ENCODE measurements around the gene RAB33B. TPM values are rescaled to one million over a fixed set of nuclear protein-coding genes. Genes with fewer than 3 reads are reported as not detected.

The RAB33B gene
- total RNA-seq, 4 donors from 2014 or later = 12.1 to 14.4 (median 14.1) TPM

DNA sequence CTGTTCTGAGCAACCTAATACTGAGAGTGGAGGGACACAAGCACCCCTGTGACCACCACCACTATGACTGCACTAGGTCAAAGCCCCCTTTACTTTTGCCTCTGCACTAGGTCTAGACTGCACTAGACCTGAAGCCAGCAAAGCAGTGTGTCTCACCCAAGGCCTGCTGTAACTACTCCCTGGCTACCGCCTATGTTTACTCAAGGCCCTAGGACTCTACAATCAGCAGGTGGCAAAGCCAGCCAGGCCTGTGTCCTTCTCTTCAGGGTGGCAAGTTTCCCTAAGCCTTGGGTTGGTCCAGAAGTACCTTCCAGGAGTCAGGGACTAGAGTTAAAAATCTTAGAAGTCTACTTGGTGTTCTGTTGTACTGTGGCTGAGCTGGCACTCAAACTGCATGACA lies 15.9 kb downstream of the RAB33B start:
- TF ChIP-seq, protein P1, sequence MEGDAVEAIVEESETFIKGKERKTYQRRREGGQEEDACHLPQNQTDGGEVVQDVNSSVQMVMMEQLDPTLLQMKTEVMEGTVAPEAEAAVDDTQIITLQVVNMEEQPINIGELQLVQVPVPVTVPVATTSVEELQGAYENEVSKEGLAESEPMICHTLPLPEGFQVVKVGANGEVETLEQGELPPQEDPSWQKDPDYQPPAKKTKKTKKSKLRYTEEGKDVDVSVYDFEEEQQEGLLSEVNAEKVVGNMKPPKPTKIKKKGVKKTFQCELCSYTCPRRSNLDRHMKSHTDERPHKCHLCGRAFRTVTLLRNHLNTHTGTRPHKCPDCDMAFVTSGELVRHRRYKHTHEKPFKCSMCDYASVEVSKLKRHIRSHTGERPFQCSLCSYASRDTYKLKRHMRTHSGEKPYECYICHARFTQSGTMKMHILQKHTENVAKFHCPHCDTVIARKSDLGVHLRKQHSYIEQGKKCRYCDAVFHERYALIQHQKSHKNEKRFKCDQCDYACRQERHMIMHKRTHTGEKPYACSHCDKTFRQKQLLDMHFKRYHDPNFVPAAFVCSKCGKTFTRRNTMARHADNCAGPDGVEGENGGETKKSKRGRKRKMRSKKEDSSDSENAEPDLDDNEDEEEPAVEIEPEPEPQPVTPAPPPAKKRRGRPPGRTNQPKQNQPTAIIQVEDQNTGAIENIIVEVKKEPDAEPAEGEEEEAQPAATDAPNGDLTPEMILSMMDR (IDR thresholded peaks at IDR 0.05; ENCODE audit: low read depth) = no peak

DNA sequence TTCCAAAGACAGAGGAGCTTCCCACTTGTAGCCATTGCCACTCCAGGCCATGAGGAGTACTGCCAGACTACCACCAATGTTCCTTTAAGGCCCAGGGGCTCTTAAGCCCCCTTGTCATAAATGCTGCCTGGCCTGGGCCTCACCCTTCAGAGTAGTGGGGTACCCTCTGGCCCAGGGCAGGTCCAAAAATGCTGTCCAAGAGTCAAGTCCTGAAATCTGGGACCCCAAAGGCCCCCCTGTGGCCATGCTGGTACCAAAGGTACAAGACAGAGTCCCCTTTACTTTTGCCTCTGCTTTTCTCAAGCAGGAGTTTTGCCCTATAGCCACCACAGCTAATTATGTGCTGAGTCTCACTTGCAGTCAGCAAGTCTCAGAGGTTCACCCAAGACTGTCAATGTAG lies 16.4 kb downstream of the RAB33B start:
- TF ChIP-seq, protein P1 (IDR thresholded peaks at IDR 0.05; ENCODE audit: low read depth) = no peak

DNA sequence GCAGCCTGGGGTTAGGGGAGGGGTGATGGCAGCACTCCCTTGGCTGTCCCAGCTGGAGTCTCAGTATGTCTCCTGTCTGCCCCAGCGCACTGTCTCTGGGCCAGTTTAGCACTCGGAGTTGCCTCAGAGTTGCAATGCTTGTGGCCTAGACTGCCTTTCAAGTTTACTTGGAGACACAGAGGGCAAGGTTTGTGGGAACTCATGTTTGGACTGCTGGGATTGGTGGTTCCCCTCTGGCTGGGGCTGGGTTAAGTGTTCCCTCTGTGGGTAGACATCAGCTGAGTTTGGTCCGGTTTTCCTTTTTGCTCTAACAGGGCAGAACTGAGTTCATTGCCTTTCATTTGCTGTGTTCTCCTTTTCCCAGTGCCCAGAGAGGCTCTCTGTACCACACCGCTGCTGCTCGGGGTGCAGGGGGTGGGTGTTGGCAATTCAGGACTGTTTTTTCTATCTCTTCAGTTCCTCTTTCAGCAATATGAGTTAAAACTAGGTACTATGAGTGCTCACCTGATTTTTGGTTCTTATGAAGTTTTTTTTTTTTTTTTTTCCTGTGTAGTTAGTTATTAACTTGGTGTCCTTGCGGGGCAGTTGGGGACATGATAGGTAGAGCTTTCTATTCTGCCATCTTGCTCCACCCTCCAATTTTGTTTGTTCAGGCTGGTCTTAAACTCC lies 17.2 kb downstream of the RAB33B start:
- TF ChIP-seq, protein P1 (IDR thresholded peaks at IDR 0.05; ENCODE audit: low read depth) = no peak

DNA sequence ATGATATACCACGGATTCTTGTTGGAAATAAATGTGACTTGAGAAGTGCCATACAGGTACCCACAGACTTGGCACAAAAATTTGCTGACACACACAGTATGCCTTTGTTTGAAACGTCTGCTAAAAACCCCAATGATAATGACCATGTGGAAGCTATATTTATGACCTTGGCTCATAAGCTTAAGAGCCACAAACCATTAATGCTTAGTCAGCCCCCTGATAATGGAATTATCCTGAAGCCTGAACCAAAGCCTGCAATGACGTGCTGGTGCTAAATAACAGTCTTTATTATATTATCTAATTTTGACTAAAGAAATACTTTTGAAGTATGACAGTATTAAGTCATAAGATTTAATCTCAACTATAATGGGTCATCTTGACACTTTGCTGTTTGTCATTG lies 18.9 kb downstream of the RAB33B start:
- TF ChIP-seq, protein P1 (IDR thresholded peaks at IDR 0.05; ENCODE audit: low read depth) = no peak

DNA sequence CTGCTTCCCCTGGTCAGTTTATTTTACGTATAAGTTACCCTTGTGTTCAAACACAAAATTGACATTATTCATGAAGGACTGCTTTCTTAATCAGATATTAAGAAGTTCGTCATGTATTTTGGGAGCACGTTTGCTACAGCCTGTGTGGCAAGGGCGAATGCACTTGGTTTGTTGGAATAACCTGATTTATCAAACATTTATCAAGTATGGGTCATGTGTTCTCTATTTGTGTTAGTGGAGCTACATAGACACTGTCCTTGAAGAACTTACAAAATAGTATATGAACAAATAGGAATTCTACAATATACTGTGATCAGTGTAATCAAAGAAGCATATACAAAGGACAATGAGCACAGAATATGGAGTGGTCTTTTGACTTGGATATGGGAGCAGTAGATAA lies 22.4 kb downstream of the RAB33B start:
- TF ChIP-seq, protein P1 (IDR thresholded peaks at IDR 0.05; ENCODE audit: low read depth) = no peak

DNA sequence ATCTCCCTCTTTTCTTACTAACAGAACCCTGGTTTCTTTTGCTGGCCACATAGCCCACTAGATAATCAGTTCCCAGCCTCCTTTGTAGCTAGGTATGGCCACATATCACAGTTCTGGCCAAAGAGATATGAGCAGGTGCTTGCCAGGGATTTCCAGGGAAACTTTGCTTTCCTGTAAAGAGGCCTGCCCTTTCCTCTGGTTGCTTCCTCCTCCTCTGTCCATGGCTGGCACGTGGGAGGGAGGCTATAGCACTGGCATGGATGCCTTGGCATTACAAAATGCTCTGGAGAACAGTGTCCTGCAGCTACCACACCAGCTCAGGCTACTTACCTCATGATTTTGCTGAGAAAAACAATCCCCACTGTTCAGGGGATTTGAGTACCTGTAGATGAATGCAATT lies 27.5 kb downstream of the RAB33B start:
- TF ChIP-seq, protein P1 (IDR thresholded peaks at IDR 0.05; ENCODE audit: low read depth) = no peak

DNA sequence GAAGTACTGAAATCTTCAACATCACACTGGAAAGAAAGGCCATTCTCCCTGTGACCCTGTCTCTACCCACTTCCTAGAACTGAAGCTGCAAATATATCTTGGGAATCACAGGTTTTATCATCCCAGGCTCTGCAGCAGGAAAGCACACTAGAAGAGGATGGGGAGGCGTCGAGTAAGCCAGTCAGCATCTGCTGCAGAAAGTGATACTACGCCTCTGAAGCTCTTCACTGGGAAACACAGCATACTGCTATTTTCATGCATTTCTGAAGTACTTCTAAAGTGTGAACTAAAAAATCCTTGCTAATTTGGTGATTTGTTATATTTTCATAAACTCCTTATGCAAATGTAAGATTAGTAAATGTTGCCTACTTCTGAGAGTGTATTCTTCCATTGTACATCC lies 29.1 kb downstream of the RAB33B start:
- TF ChIP-seq, protein P1 (IDR thresholded peaks at IDR 0.05; ENCODE audit: low read depth) = no peak

Measured in subcutaneous adipose tissue (tissue), 4 donors.